Activated naive CD8-positive, alpha-beta T cell treated with anti-CD3 and anti-CD28 coated beads, Interleukin-2, amount 50 U/mL, for 24 hours (primary cell): ENCODE data around the gene CHST15.
"Not testable (repeated sequence)": the region's sequence is repeated elsewhere in the genome, so short reads cannot be mapped to it uniquely, and the experiment has no call there.

ENCODE experiments used
- ATAC-seq: fragments of 150-1000 bp; cut with Tn5 transposase; one replicate; pipeline ENCODE4 v1.10.0; 2021
- DNase-seq: peaks from one replicate; pipeline ENCODE4 v3.0.0; 2021
- H3K27ac Mint-ChIP-seq: one replicate; pipeline ENCODE4 v1.8.0; 2021; ENCODE audit warnings: mild to moderate bottlenecking, mixed read lengths
- H3K27me3 Mint-ChIP-seq: one replicate; pipeline ENCODE4 v1.8.0; 2021; ENCODE audit warnings: mixed read lengths
- H3K36me3 Mint-ChIP-seq: one replicate; pipeline ENCODE4 v1.8.0; 2021; ENCODE audit warnings: low read depth, mixed read lengths
- H3K4me1 Mint-ChIP-seq: one replicate; pipeline ENCODE4 v1.8.0; 2021; ENCODE audit warnings: mixed read lengths
- H3K4me3 Mint-ChIP-seq: one replicate; pipeline ENCODE4 v1.8.0; 2021; ENCODE audit warnings: mild to moderate bottlenecking, moderate library complexity, mixed read lengths
- H3K9me3 Mint-ChIP-seq: one replicate; pipeline ENCODE4 v1.8.0; 2021; ENCODE audit warnings: mixed read lengths

CHST15 gene

GRCh38 chr10:124116771-124117510 is 23.5 kb upstream of the CHST15 start:
- Mint-ChIP-seq H3K4me1 (peaks cover 1% of the 10 kb centered on the region), H3K4me3 (no peak overlapping the region), H3K9me3 (no peaks in the 10 kb centered on the region), H3K27me3 (no peaks in the 10 kb centered on the region), H3K27ac (no peak overlapping the region), H3K36me3 (no peaks in the 10 kb centered on the region)
- DNase-seq (no peak), ATAC-seq (no peak)

DNA sequence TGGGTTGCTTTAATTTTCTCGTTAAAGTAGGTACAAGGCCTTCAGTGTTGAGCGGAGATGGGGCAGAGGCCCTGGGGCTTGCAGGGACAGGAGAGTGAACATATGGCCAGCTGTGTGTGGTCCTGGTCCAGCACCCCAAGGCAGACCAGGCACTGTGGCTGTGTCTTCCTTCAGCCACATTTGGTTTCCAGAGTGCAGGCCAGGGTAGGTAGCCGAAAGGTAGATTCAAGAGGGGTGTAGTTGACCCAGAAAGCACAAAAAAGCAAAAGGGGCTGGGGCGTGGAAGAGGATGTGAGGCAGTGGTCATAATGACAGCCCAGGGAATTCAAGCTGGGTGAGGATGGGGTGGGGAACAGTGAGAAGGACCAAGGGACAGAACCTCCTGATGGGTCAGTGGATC is 21.3 kb upstream of the CHST15 start:
- Mint-ChIP-seq H3K27ac (no peak overlapping the region), H3K9me3 (no peaks in the 10 kb centered on the region), H3K4me1 (peaks cover 1% of the 10 kb centered on the region), H3K27me3 (peaks cover 6% of the 10 kb centered on the region), H3K36me3 (no peaks in the 10 kb centered on the region), H3K4me3 (no peak overlapping the region)
- no peak for DNase-seq
- no peak for ATAC-seq

- H3K4me3 Mint-ChIP-seq, result no peak overlapping the region
- H3K9me3 Mint-ChIP-seq, result no peaks in the 10 kb centered on the region
- H3K36me3 Mint-ChIP-seq, result no peaks in the 10 kb centered on the region
- no peaks in the 10 kb centered on the region for H3K4me1 Mint-ChIP-seq
- no peak for ATAC-seq
- H3K27me3 Mint-ChIP-seq, result peaks cover 7% of the 10 kb centered on the region
- H3K27ac Mint-ChIP-seq, result no peak overlapping the region
- no peak for DNase-seq
Observed at GRCh38 chr10:124112891-124113580, 19.6 kb upstream of the CHST15 start.

GRCh38 chr10:124110882-124111281 is 17.5 kb upstream of the CHST15 start:
- no peak for ATAC-seq
- no peak for DNase-seq
- no peak overlapping the region for H3K27ac Mint-ChIP-seq
- peaks cover 7% of the 10 kb centered on the region for H3K27me3 Mint-ChIP-seq
- no peak overlapping the region for H3K4me3 Mint-ChIP-seq
- no peaks in the 10 kb centered on the region for H3K36me3 Mint-ChIP-seq
- peaks cover 5% of the 10 kb centered on the region for H3K4me1 Mint-ChIP-seq
- no peaks in the 10 kb centered on the region for H3K9me3 Mint-ChIP-seq

- peaks cover 5% of the 10 kb centered on the region for H3K4me1 Mint-ChIP-seq
- peaks cover 7% of the 10 kb centered on the region for H3K27me3 Mint-ChIP-seq
- no peak for DNase-seq
- H3K4me3 Mint-ChIP-seq, result no peak overlapping the region
- H3K36me3 Mint-ChIP-seq, result no peaks in the 10 kb centered on the region
- no peak for ATAC-seq
- no peak overlapping the region for H3K27ac Mint-ChIP-seq
- no peaks in the 10 kb centered on the region for H3K9me3 Mint-ChIP-seq
Observed at GRCh38 chr10:124109261-124109660, 15.9 kb upstream of the CHST15 start.

DNA sequence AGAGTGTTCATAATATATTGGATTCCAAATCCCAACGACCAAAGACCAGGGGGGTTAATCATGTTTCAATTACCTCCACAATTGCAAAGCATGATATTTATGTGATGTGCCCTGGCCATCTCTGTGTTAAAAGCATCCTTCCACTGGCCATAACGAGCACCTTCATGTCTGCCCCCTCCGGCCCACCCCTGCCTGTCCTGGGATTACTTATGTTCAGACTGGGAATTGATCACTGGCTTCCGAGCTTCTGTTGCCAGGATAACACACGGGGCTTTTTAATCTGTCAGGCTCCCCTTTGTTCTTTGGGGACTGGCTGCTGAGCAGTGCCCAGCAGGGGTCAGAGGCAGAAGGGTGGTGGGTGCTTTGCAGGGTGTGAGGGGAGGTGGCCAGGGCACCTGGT is 13.7 kb upstream of the CHST15 start:
- peaks cover 5% of the 10 kb centered on the region for H3K4me1 Mint-ChIP-seq
- H3K27ac Mint-ChIP-seq, result no peak overlapping the region
- ATAC-seq (no peak), DNase-seq (no peak)
- no peak overlapping the region for H3K4me3 Mint-ChIP-seq
- no peaks in the 10 kb centered on the region for H3K9me3 Mint-ChIP-seq
- H3K36me3 Mint-ChIP-seq, result no peaks in the 10 kb centered on the region
- H3K27me3 Mint-ChIP-seq, result peaks cover 7% of the 10 kb centered on the region

DNA sequence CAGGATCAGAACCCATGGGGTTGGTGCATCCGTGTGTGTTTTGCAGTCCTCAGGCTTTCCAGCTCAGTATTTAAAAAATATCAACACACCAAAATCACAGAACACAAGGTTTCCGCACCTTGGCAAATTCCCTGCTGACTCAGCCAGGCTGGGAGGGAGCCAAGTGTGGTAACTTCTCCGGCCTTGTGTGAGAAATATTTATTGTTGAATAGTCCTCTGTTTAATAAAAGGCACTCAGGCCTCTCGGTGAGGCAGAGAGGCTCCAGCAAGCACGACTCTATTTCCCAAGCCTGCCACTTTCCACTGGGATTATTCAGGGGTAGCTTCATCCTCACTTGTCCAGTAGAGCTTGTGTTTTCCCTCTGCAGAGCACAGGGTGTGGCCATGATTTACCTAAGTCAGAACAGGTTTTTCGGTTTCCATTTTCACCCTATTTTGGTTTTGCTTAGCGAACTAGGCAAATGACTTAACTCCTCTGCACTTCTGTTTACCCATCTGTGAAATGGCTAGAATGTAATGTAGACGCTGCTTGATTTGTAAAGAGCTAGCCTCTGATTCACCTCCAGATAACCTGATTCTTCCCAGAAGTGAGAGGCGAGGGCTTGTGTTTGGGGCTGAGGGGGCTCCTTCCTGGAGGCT is 13.0 kb upstream of the CHST15 start:
- H3K27me3 Mint-ChIP-seq, result peaks cover 7% of the 10 kb centered on the region
- ATAC-seq (no peak), DNase-seq (no peak)
- no peak overlapping the region for H3K27ac Mint-ChIP-seq
- H3K36me3 Mint-ChIP-seq, result no peaks in the 10 kb centered on the region
- no peak overlapping the region for H3K4me3 Mint-ChIP-seq
- peaks cover 5% of the 10 kb centered on the region for H3K4me1 Mint-ChIP-seq
- H3K9me3 Mint-ChIP-seq, result no peaks in the 10 kb centered on the region

DNA sequence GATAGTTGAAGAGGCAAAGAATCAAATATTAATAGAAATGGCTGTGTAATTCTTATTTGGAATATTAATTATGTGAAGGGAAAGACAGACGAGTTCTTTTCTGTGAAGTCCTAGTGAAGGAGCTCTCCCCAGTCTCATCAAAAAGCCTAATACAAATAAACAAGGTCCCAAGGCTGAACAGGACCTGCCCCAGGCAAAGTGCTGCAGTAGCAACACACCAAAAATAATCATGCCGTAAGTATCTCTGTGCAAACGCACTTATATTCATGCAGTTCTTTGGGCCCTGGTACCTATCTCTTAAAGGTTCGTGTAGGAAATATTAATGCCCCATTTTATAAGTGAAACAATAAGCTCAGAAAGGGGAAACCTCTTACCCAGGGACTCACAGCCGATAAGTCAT is 12.2 kb upstream of the CHST15 start:
- Mint-ChIP-seq H3K9me3 (no peaks in the 10 kb centered on the region), H3K27ac (no peak overlapping the region), H3K36me3 (no peaks in the 10 kb centered on the region), H3K4me3 (no peak overlapping the region), H3K4me1 (peaks cover 5% of the 10 kb centered on the region), H3K27me3 (peaks cover 7% of the 10 kb centered on the region)
- DNase-seq (no peak), ATAC-seq (no peak)

DNA sequence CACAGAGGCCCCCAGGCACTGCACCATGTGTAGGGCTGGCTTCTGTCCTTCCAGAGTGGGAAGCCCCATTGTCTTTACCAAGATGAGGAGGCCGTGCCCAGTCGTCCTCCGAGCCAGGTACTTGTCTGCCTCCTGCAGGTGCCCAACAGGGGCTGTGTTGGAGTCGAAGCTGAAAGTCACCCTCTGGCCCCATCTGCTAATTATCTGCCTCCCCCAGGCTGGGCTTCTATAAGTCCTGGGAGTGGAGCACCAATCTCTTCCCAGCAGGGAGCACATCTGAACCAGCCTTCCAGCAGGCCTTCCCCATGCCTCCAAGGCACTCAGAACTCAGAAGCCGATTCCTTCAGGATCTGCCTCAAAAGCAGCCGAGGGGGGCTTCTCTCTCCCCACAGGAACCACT is 11.6 kb upstream of the CHST15 start:
- no peak overlapping the region for H3K4me3 Mint-ChIP-seq
- peaks cover 4% of the 10 kb centered on the region for H3K27me3 Mint-ChIP-seq

DNA sequence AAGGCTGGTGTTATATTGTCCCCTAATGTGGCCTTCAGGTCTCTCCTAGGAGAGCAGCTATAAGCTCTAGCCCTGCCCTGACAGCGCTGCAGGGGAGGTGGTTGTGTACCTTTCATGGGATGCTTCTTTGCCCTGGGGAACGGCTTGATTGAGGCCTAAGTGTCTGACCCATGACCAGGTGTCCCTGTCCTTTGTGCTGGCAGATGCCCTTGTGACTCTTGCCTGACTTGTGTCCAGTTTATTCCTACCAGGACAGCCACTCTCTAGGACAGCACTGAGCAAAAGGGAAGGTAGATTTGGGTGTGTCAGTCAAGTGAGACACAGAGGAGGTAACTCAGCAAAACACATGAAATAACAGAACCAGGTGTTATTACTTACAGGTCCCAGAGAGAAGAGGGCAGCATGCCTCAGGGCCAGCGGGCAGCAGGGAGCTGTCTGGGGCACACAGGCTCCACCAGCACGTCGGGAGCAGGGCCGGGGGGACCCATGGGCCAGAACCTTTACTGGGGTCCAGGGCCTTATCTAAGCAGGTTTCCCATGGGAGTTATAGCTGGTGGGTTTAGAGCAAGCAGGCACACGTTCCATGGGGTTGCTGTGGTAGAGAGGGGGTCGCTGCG is 10.7 kb upstream of the CHST15 start:
- H3K4me3 Mint-ChIP-seq, result no peak overlapping the region
- ATAC-seq, result no peak
- H3K36me3 Mint-ChIP-seq, result no peaks in the 10 kb centered on the region
- no peak overlapping the region for H3K27ac Mint-ChIP-seq
- no peaks in the 10 kb centered on the region for H3K9me3 Mint-ChIP-seq
- DNase-seq, result no peak
- H3K4me1 Mint-ChIP-seq, result peaks cover 5% of the 10 kb centered on the region
- no peaks in the 10 kb centered on the region for H3K27me3 Mint-ChIP-seq

More for the DNA sequence above, 11.6 kb upstream of the CHST15 start:
- DNase-seq (no peak), ATAC-seq (no peak)
- Mint-ChIP-seq H3K9me3 (no peaks in the 10 kb centered on the region), H3K27ac (no peak overlapping the region), H3K4me1 (peaks cover 5% of the 10 kb centered on the region), H3K36me3 (no peaks in the 10 kb centered on the region)

DNA sequence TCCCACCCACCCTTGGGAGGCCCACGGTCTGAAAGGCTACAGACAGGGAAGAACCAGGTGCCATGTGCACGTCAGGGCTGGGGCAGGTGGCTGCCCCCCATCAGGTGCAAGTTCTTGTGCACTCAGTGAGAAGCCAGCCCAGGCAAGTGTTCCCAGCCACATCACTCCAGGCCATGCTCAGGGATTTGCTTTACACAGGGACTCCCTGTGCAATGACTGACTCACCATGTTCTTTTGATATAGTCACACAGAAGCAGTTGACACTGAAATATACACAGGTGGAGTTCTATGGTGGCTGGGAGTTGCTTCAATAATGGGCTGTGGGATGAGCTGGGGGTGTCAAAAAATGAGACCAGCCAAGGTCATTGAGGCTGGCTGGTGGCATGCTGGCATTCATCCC is 8.0 kb upstream of the CHST15 start:
- Mint-ChIP-seq H3K36me3 (no peaks in the 10 kb centered on the region), H3K4me1 (peaks cover 4% of the 10 kb centered on the region), H3K9me3 (no peaks in the 10 kb centered on the region), H3K27me3 (peaks cover under 1% of the 10 kb centered on the region), H3K27ac (no peak overlapping the region), H3K4me3 (no peak overlapping the region)
- DNase-seq (no peak), ATAC-seq (no peak)

- ATAC-seq, H3K27me3 Mint-ChIP-seq, H3K36me3 Mint-ChIP-seq, H3K4me3 Mint-ChIP-seq, H3K27ac Mint-ChIP-seq, H3K4me1 Mint-ChIP-seq, DNase-seq, H3K9me3 Mint-ChIP-seq: not testable (repeated sequence)
Observed at GRCh38 chr10:124100651-124101050, 7.3 kb upstream of the CHST15 start.

GRCh38 chr10:124100124-124100523 is 6.7 kb upstream of the CHST15 start:
- no peak for ATAC-seq
- no peak overlapping the region for H3K4me3 Mint-ChIP-seq
- DNase-seq, result no peak
- H3K9me3 Mint-ChIP-seq, result no peaks in the 10 kb centered on the region
- no peaks in the 10 kb centered on the region for H3K4me1 Mint-ChIP-seq
- H3K27ac Mint-ChIP-seq, result no peak overlapping the region
- H3K27me3 Mint-ChIP-seq, result peaks cover 10% of the 10 kb centered on the region
- no peaks in the 10 kb centered on the region for H3K36me3 Mint-ChIP-seq

DNA sequence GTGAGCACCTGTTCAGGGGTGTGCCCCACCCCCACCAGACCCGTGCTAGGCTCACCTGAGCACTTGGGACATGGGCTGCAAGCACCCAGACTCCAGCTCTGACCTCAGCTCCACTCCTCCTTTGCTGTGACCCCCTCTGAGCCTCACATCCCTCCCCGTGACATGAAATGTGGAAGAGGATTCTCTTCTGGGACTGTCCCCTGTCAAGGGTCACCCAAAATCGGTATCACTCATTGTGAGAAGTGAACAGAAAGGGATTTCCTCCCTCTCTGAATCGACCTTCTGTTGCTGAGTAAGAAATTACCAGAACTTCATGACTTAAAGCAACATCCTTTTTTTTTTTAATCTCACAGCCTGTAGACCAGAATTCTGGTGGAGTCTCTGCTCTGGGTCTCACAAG is 6.2 kb upstream of the CHST15 start:
- Mint-ChIP-seq H3K4me3 (no peak overlapping the region), H3K27ac (no peak overlapping the region)
- ATAC-seq, result no peak

GRCh38 chr10:124098575-124098974 is 5.2 kb upstream of the CHST15 start:
- peaks cover 23% of the 10 kb centered on the region for H3K27me3 Mint-ChIP-seq
- no peak for DNase-seq
- ATAC-seq, result no peak
- no peak overlapping the region for H3K27ac Mint-ChIP-seq
- H3K36me3 Mint-ChIP-seq, result no peaks in the 10 kb centered on the region
- H3K9me3 Mint-ChIP-seq, result no peaks in the 10 kb centered on the region
- H3K4me1 Mint-ChIP-seq, result no peaks in the 10 kb centered on the region
- H3K4me3 Mint-ChIP-seq, result no peak overlapping the region

More for the DNA sequence above, 6.2 kb upstream of the CHST15 start:
- no peaks in the 10 kb centered on the region for H3K9me3 Mint-ChIP-seq
- peaks cover 15% of the 10 kb centered on the region for H3K27me3 Mint-ChIP-seq
- no peaks in the 10 kb centered on the region for H3K4me1 Mint-ChIP-seq
- no peak for DNase-seq
- H3K36me3 Mint-ChIP-seq, result no peaks in the 10 kb centered on the region
